Endothelial cell of umbilical vein (primary cell): ENCODE results near the gene NXPE1. TPM values are rescaled to one million over a fixed set of nuclear protein-coding genes. Genes with fewer than 3 reads are reported as not detected.

ENCODE experiments used
- Bru-seq: library from RNA; stranded (reverse); fragments of 400-500 nt; gene quantifications from one replicate; lab custom pipeline; 2021; lab: Mats Ljungman, UMichigan
- BruChase-seq, 2 experiments: library from RNA; stranded (reverse); fragments of 400-500 nt; gene quantifications; one replicate each; lab custom pipeline; 2021; lab: Mats Ljungman, UMichigan
- BruUV-seq: library from RNA; stranded (reverse); fragments of 400-500 nt; replicated peaks from 2 replicates; lab custom pipeline; 2021; lab: Mats Ljungman, UMichigan
- CTCF ChIA-PET: fragments of 300-600, 350-600 bp; sonication (Branson Sonifier 250); formaldehyde crosslinking; loops from one replicate; lab custom pipeline; 2021; ENCODE audit warnings: antibody characterized with exemption, inconsistent platforms; lab: Charles Lee
- POLR2A ChIA-PET: fragments of 300-600, 350-600 bp; sonication (Branson Sonifier 250); formaldehyde crosslinking; loops from one replicate; lab custom pipeline; 2021; ENCODE audit warnings: antibody characterized with exemption, inconsistent platforms; lab: Charles Lee
- DNase-seq: peaks from one replicate; pipeline ENCODE4 v3.0.0-alpha.2; 2011; ENCODE audit warnings: low read depth, low spot score
- FAIRE-seq: peaks from 2 replicates; lab custom pipeline; 2011; peaks lifted over from hg19 to GRCh38; lab: Jason Lieb, UNC
- H2AFZ ChIP-seq: 2 replicates; pipeline ENCODE4 v1.6.0; 2012; ENCODE audit warnings: low read depth, low read length, control low read depth, inconsistent platforms
- H3K27ac ChIP-seq: 2 replicates; pipeline ENCODE4 v1.5.1; 2011; ENCODE audit warnings: low read depth, mild to moderate bottlenecking, control low read depth, low read length, moderate library complexity; ENCODE audit not compliant: insufficient read depth
- H3K27me3 ChIP-seq, 2 experiments: 2 replicates each; pipeline versions ENCODE4 v1.6.0 to v1.6.1; 2011; ENCODE audit warnings: low read length in 2 of 2, mixed read lengths in 1 of 2; ENCODE audit not compliant: control insufficient read depth in 2 of 2, insufficient read depth in 2 of 2
- H3K36me3 ChIP-seq, 2 experiments: 2 replicates in 1 of 2; 3 replicates in 1 of 2; pipeline ENCODE4 v1.5.1; 2011; ENCODE audit warnings: low read length in 2 of 2, mild to moderate bottlenecking in 1 of 2, moderate library complexity in 1 of 2; ENCODE audit not compliant: control insufficient read depth in 2 of 2, insufficient read depth in 2 of 2; ENCODE audit errors: extremely low read depth in 1 of 2
- H3K4me1 ChIP-seq: 3 replicates; pipeline ENCODE4 v1.5.1; 2011; ENCODE audit warnings: mild to moderate bottlenecking, low read length; ENCODE audit not compliant: control insufficient read depth, insufficient read depth; ENCODE audit errors: extremely low read depth
- H3K4me2 ChIP-seq: 2 replicates; pipeline ENCODE4 v1.6.1; 2011; ENCODE audit warnings: low read length, control low read depth, mixed read lengths; ENCODE audit not compliant: insufficient read depth
- H3K4me3 ChIP-seq, 3 experiments: fragments of 200-600 bp in 1 of 3; sonication (generic), shearing (Covaris generic) in 1 of 3; replicated peaks in 1 of 3; 2 replicates each; pipeline ENCODE4 v1.5.1; 2011 to 2016; ENCODE audit warnings: control low read depth in 3 of 3, low read length in 3 of 3, mild to moderate bottlenecking in 2 of 3, inconsistent platforms in 1 of 3, low read depth in 1 of 3, moderate library complexity in 1 of 3; ENCODE audit not compliant: insufficient read depth in 1 of 3
- H3K79me2 ChIP-seq: 2 replicates; pipeline ENCODE4 v1.6.0; 2012; ENCODE audit warnings: low read length, inconsistent platforms; ENCODE audit not compliant: control insufficient read depth, insufficient read depth
- H3K9ac ChIP-seq: replicated peaks from 2 replicates; pipeline ENCODE3; 2011; ENCODE audit warnings: low read length, control low read depth; ENCODE audit not compliant: insufficient read depth; ENCODE audit errors: extremely low read depth
- H3K9me1 ChIP-seq: replicated peaks from 3 replicates; pipeline ENCODE4 v1.6.0; 2011; ENCODE audit warnings: mild to moderate bottlenecking, low read length; ENCODE audit not compliant: control insufficient read depth, insufficient read depth; ENCODE audit errors: extremely low read depth
- H3K9me3 ChIP-seq: replicated peaks from 2 replicates; pipeline ENCODE4 v1.5.1; 2012; ENCODE audit warnings: low read length, inconsistent platforms; ENCODE audit not compliant: control insufficient read depth, insufficient read depth
- H4K20me1 ChIP-seq: replicated peaks from 2 replicates; pipeline ENCODE3; 2011; ENCODE audit warnings: mild to moderate bottlenecking, low read length; ENCODE audit not compliant: control insufficient read depth, insufficient read depth; ENCODE audit errors: extremely low read depth
- CTCF ChIP-seq, 2 donors: IDR thresholded peaks; 1 replicate in 1 of 2; 2 replicates in 1 of 2; pipeline ENCODE4 v1.5.1; 2011; ENCODE audit warnings: low read length in 2 of 2, mild to moderate bottlenecking in 2 of 2, moderate library complexity in 2 of 2, control low read depth in 1 of 2, inconsistent platforms in 1 of 2, low read depth in 1 of 2; ENCODE audit not compliant: insufficient read depth in 1 of 2; ENCODE audit errors: extremely low read depth in 1 of 2
- EZH2 ChIP-seq: IDR thresholded peaks from 2 replicates; pipeline ENCODE4 v1.6.1; 2012; ENCODE audit warnings: borderline replicate concordance, low read depth, mild to moderate bottlenecking, moderate library complexity, low read length, inconsistent platforms; ENCODE audit not compliant: severe bottlenecking
- FOS ChIP-seq: IDR thresholded peaks from 2 replicates; pipeline ENCODE4 v1.6.1; 2011; ENCODE audit warnings: mild to moderate bottlenecking, low read length, moderate library complexity, borderline replicate concordance; ENCODE audit not compliant: insufficient read depth
- GATA2 ChIP-seq: IDR thresholded peaks from 2 replicates; pipeline ENCODE4 v1.7.0; 2011; ENCODE audit warnings: low read depth, mild to moderate bottlenecking, moderate library complexity, mixed read lengths, low read length; ENCODE audit not compliant: insufficient read length, insufficient read depth
- JUN ChIP-seq: IDR thresholded peaks from 2 replicates; pipeline ENCODE4 v1.6.1; 2011; ENCODE audit warnings: borderline replicate concordance, low read depth; ENCODE audit not compliant: insufficient read length, insufficient read depth
- MAX ChIP-seq: IDR thresholded peaks from 2 replicates; pipeline ENCODE4 v1.6.1; 2011; ENCODE audit not compliant: insufficient read depth, insufficient read length
- MYC ChIP-seq: IDR thresholded peaks from one replicate; pipeline ENCODE4 v1.6.1; 2011; ENCODE audit warnings: mild to moderate bottlenecking, low read depth, low read length
- POLR2A ChIP-seq: IDR thresholded peaks from 2 replicates; pipeline ENCODE4 v1.6.1; 2012; ENCODE audit warnings: low read depth, mild to moderate bottlenecking, control low read depth, low read length
- POLR2AphosphoS5 ChIP-seq: IDR thresholded peaks from 2 replicates; pipeline ENCODE4 v1.6.1; 2012; ENCODE audit warnings: low read depth, mild to moderate bottlenecking, control low read depth, low read length, moderate library complexity; ENCODE audit not compliant: insufficient read depth
- dilution Hi-C: fragments of 300-500 bp; cut with MboI; formaldehyde crosslinking; loops from one replicate; pipeline ENCODE4 v1.15.0; 2019; ENCODE audit warnings: low sequenced_read_pairs; ENCODE audit not compliant: extremely low pct_ligation_motif_present
- intact Hi-C: fragments of 100-400 bp; cut with micrococcal nuclease; formaldehyde crosslinking; loops from one replicate; pipeline ENCODE4 v1.10.0; 2022
- long read RNA-seq: library from polyadenylated mRNA; stranded (forward); transcript quantifications from one replicate; pipeline ENCODE4 v2.0.0, GENCODE V29; 2021
- polyA minus RNA-seq, 3 experiments: library from RNA; depleted of rRNA, polyadenylated mRNA; stranded (reverse); fragments of >200 nt; gene quantifications; 1 replicate in 1 of 3; 2 replicates in 2 of 3; pipeline ENCODE4 v1.2.3, GENCODE V29; 2011
- polyA plus RNA-seq, 4 experiments: library from polyadenylated mRNA; depleted of rRNA in 3 of 4; stranded (reverse) in 3 of 4; unstranded in 1 of 4; fragments of >200 nt; gene quantifications; 2 replicates each; pipeline versions ENCODE4 v1.2.1 to v1.2.3, GENCODE V29; 2011 to 2012; ENCODE audit warnings: missing spikeins in 1 of 4
- total RNA-seq: library from RNA; stranded (reverse); gene quantifications from 2 replicates; pipeline ENCODE4 v1.2.3, GENCODE V29; 2021

Gene NXPE1
- total RNA-seq (not detected in 2 replicates), polyA plus RNA-seq (not detected in 2 replicates), polyA minus RNA-seq (not detected in 2 replicates), Bru-seq, nascent RNA (not detected), BruChase-seq, experiment 1, labeled RNA remaining after a 6-hour chase (not detected), BruChase-seq, experiment 2, labeled RNA remaining after a 2-hour chase (not detected)
- polyA plus RNA-seq (2011; cell fraction: cytosol; rRNA removed), result not detected in 2 replicates
- not detected in 2 replicates for polyA plus RNA-seq (2011; cell fraction: nucleus; rRNA removed)
- polyA plus RNA-seq (2012), result not detected in 2 replicates
- not detected for polyA minus RNA-seq (2011; cell fraction: cytosol; rRNA and poly(A)+ RNA removed)
- not detected in 2 replicates for polyA minus RNA-seq (2011; cell fraction: nucleus; rRNA and poly(A)+ RNA removed)
- long read RNA-seq, result 0 reads

GRCh38 chr11:114559425-114560310 lies at the start of gene NXPE1:
TSS of gene NXPE1 (minus strand) at chr11:114559881. CDS start at chr11:114551201, 8,680 bp downstream.
- H2AFZ ChIP-seq, result no peak within 1 kb of the TSS
- CTCF ChIA-PET, result no interaction called here
- H3K4me3 ChIP-seq, result no peak within 1 kb of the TSS
- H4K20me1 ChIP-seq, result no peaks in the 10 kb centered on the region
- peaks cover 15% of the 10 kb centered on the region for H3K4me1 ChIP-seq
- no peaks in the 10 kb centered on the region for H3K9me1 ChIP-seq
- POLR2A ChIA-PET, result no interaction called here
- BruUV-seq, result no TSS peak
- DNase-seq (no peak), FAIRE-seq (no peak)
- no peaks in the 10 kb centered on the region for H3K9me3 ChIP-seq
- no peak within 1 kb of the TSS for H3K27ac ChIP-seq
- intact Hi-C loops, result loop anchor here (10.0 kb wide), 1 partner anchor 275 kb away; no protein-coding TSS in a partner anchor
- no peak within 1 kb of the TSS for H3K4me2 ChIP-seq
- H3K36me3 ChIP-seq, result no peaks in the 10 kb centered on the region
- no peak within 1 kb of the TSS for H3K9ac ChIP-seq
- no peaks in the 10 kb centered on the region for H3K27me3 ChIP-seq
- dilution Hi-C loops, result no loop called here
- no peaks in the 10 kb centered on the region for H3K79me2 ChIP-seq
- TF ChIP-seq MAX (no peak), MYC (no peak), FOS (no peak), CTCF (IDR thresholded peaks at IDR 0.05; ENCODE audit: extremely low read depth in 1 of 2, insufficient read depth in 1 of 2, low read depth in 1 of 2, low read length in 2 of 2) (no peak), GATA2 (no peak), JUN (no peak), POLR2AphosphoS5 (no peak), POLR2A (no peak), EZH2 (no peak)
